ENCODE data around the gene TTC3. TPM values are rescaled to one million over a fixed set of nuclear protein-coding genes. Genes with fewer than 3 reads are reported as not detected.
A peak's percentile ranks its signal among the peaks of the same experiment; 100 is the strongest.

The TTC3 gene
- total RNA-seq, 1 experiment from 2014 or later, result 32.2 TPM

DNA sequence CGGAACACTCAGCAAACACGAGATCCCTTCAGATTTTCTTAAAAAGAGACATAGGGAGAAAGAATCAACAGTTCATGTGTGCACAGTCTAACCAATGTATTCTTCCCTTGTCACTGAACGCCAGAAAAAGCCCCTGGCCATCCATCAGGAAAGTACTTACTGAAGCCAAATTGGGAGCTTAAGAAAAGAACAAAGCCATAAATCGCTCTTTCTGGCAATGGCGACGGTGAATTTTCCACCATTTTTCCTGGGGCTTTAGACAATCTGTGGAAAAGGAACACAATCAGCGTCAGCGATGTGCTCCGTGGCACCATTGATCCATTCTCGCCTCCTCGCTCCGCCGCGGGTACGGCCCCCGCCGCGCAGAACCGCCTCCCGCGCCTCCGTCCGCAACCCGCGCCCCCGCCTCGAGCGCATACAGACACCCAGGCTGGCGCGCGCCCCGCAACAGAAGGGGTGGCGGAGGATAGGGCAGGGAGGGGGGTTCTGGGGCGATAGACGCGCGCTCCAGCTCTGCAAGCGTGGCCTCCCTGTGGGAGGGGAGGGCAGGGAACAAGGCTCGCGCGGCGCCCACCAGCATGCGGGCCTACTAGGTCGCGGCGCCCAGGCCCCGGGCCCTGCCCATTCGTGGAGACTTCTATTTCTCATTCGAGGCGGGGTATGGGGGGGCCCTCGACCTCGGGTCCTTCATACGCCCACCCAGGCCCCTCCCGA, 623 bp upstream of the TTC3 start:
- peak; percentile 80 for DNase-seq
- peak overlapping the region; percentile 85 for H3K4me3 ChIP-seq (ENCODE audit: insufficient read depth, low read depth, low read length)

GRCh38 chr21:37073417-37074196, 553 bp downstream of the TTC3 start:
- Histone ChIP-seq H3K27me3 (ENCODE audit: control insufficient read depth, insufficient read depth, low read length) (peaks cover 28% of the 10 kb centered on the region), H3K4me3 (ENCODE audit: insufficient read depth, low read depth, low read length) (peak overlapping the region; percentile 85), H3K36me3 (replicated peaks; ENCODE audit: control insufficient read depth, insufficient read depth, low read length) (no peaks in the 10 kb centered on the region; the same call in 1 of the 2 replicates)
- no peak for DNase-seq

More for the DNA sequence above, 623 bp upstream of the TTC3 start:
- H3K27me3 ChIP-seq (ENCODE audit: control insufficient read depth, insufficient read depth, low read length), result peaks cover 28% of the 10 kb centered on the region
- H3K36me3 ChIP-seq (replicated peaks; ENCODE audit: control insufficient read depth, insufficient read depth, low read length), result no peaks in the 10 kb centered on the region; the same call in 1 of the 2 replicates

- Histone ChIP-seq H3K36me3 (replicated peaks; ENCODE audit: control insufficient read depth, insufficient read depth, low read length) (no peaks in the 10 kb centered on the region; the same call in 1 of the 2 replicates), H3K4me3 (ENCODE audit: insufficient read depth, low read depth, low read length) (peak overlapping the region; percentile 85), H3K27me3 (ENCODE audit: control insufficient read depth, insufficient read depth, low read length) (peaks cover 28% of the 10 kb centered on the region)
- peak; percentile 36 for DNase-seq
These were observed 1.1 kb downstream of the TTC3 start for GRCh38 chr21:37074197-37074510.

DNA sequence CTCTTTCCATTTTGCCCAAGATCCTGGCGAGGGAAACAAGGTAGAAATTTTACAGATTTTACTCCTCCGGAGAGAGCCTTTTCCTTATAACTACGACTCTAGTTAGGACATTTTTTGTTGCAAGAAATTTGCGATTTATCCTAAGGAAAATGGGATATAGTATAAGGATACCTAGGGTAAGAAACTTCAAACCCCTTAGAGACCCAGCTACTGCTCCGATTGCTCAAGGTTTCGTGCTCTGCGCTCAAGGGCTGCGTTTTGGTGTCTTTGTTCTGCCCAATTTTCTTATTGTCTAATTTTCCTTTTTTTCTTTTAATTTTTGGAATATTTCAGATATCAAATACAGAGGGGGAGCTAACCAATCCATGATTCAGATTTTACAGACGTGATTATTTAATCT, 1.5 kb downstream of the TTC3 start:
- H3K36me3 ChIP-seq (replicated peaks; ENCODE audit: control insufficient read depth, insufficient read depth, low read length), result no peaks in the 10 kb centered on the region
- H3K27me3 ChIP-seq (ENCODE audit: control insufficient read depth, insufficient read depth, low read length), result peaks cover 28% of the 10 kb centered on the region
- peak overlapping the region; percentile 85 for H3K4me3 ChIP-seq (ENCODE audit: insufficient read depth, low read depth, low read length)
- no peak for DNase-seq

DNA sequence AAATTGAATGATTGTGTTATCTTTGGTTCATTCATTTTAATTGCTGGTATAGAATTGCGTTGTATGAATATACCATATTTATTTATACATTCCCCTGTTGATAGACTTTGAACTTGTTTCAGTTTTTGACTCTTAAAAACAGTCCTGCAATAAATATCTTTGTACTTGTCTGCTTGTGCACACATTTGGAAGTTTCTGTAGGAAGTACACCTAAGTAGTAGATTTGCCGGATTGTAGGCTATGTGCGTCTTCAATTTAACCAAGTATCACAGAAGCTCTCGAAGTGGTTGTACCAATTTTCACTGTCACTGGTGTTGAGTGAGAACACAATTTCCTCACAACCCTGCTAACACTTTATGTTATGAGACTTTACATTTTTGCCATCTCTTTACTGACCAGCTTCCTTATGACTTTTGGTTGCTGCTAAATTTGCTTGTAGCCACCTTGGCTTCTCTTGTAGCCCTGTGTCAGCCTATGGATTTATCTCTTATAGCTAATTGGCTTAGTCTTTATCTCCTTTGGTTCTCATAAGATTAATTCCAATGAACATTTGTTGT, 2.2 kb downstream of the TTC3 start:
- no peak overlapping the region for H3K4me3 ChIP-seq (ENCODE audit: insufficient read depth, low read depth, low read length)
- no peaks in the 10 kb centered on the region for H3K36me3 ChIP-seq (replicated peaks; ENCODE audit: control insufficient read depth, insufficient read depth, low read length)
- no peak for DNase-seq
- H3K27me3 ChIP-seq (ENCODE audit: control insufficient read depth, insufficient read depth, low read length), result peaks cover 28% of the 10 kb centered on the region

DNA sequence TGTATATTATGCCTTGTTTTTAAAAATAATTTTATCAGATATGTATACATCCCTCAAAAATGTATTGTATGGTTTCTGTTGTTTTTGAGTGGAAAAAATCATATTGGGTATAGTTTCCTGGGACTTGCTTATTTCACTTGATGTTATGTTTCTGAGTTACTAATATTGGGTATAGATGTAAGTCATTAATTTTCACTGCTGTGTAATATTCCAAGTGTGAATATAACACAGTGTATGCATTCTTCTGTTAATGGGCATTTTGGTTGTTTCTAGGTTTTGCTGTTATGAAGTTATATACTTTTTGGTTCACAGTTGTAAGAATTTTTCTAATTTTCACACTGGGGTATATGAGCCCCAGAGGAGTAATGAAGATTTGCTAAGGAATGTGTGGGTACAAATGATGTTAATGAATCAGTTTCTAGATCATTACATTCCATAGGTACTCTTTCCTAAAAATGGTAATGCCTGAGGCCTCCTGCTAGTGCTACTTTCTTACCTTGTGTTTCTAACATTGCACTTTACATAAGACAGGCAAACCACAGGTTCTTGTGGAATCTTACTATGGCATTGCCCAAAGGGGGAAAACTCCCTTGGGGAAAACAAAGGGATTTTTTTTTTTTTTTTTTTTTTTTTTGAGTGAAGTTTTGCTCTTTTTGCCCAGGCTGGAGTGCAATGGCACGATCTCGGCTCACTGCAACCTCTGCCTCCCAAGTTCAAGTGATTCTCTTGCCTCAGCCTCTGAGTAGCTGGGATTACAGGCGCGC, 3.2 kb downstream of the TTC3 start:
- Histone ChIP-seq H3K27me3 (ENCODE audit: control insufficient read depth, insufficient read depth, low read length) (peaks cover 28% of the 10 kb centered on the region), H3K4me3 (ENCODE audit: insufficient read depth, low read depth, low read length) (no peak overlapping the region), H3K36me3 (replicated peaks; ENCODE audit: control insufficient read depth, insufficient read depth, low read length) (no peaks in the 10 kb centered on the region)
- no peak for DNase-seq

DNA sequence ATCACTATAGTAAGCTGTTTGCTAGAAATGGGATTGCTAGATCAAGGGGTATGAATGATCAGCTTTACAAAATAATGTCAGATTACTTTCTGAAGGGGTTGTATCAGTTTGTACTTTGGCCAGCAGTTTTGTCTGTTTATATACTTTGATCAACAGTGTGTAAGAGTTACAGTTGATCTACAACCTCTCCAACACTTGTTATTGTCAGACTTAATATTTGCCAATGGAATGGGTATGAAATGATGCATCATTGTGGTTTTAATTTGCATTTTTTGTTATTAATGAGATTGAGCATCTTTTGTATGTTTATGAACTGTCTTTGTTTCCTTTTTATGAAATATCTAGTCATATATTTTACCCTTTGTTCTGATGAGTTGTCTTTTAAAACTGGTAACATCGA, 4.3 kb downstream of the TTC3 start:
- Histone ChIP-seq H3K36me3 (replicated peaks; ENCODE audit: control insufficient read depth, insufficient read depth, low read length) (no peaks in the 10 kb centered on the region), H3K27me3 (ENCODE audit: control insufficient read depth, insufficient read depth, low read length) (peaks cover 23% of the 10 kb centered on the region), H3K4me3 (ENCODE audit: insufficient read depth, low read depth, low read length) (no peak overlapping the region)
- no peak for DNase-seq

- Histone ChIP-seq H3K4me3 (ENCODE audit: insufficient read depth, low read depth, low read length) (no peak overlapping the region), H3K36me3 (replicated peaks; ENCODE audit: control insufficient read depth, insufficient read depth, low read length) (no peaks in the 10 kb centered on the region), H3K27me3 (ENCODE audit: control insufficient read depth, insufficient read depth, low read length) (peaks cover 12% of the 10 kb centered on the region)
- DNase-seq, result no peak
These were observed 6.3 kb downstream of the TTC3 start for GRCh38 chr21:37079211-37079824.

DNA sequence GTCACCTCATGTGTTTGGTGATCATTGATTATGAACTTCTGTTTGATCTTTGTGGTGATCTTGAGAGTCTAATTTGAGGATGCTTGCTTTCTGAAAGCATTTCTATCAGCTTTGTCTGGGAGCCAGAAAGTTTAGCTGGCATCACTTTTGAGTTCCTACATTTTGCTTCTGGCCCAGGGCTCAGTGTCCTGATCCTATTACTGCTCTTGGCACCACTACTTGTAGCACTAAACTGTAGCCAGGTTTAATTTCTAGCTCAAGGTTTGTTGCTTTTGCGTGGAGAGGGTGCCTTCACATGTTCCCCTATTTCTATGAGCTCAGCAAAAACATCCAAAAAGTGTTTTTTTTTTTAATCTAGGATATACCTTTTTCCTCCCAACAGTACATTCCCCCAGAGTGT, 9.3 kb downstream of the TTC3 start:
- no peak overlapping the region for H3K4me3 ChIP-seq (ENCODE audit: insufficient read depth, low read depth, low read length)
- no peaks in the 10 kb centered on the region for H3K27me3 ChIP-seq (ENCODE audit: control insufficient read depth, insufficient read depth, low read length)
- no peaks in the 10 kb centered on the region for H3K36me3 ChIP-seq (replicated peaks; ENCODE audit: control insufficient read depth, insufficient read depth, low read length)
- DNase-seq, result no peak

GRCh38 chr21:37082856-37083528, 9.9 kb downstream of the TTC3 start:
- Histone ChIP-seq H3K4me3 (ENCODE audit: insufficient read depth, low read depth, low read length) (no peak overlapping the region), H3K27me3 (ENCODE audit: control insufficient read depth, insufficient read depth, low read length) (no peaks in the 10 kb centered on the region), H3K36me3 (replicated peaks; ENCODE audit: control insufficient read depth, insufficient read depth, low read length) (no peaks in the 10 kb centered on the region)
- DNase-seq, result no peak

- H3K27me3 ChIP-seq (ENCODE audit: control insufficient read depth, insufficient read depth, low read length), result no peaks in the 10 kb centered on the region
- no peak overlapping the region for H3K4me3 ChIP-seq (ENCODE audit: insufficient read depth, low read depth, low read length)
- no peak for DNase-seq
- H3K36me3 ChIP-seq (replicated peaks; ENCODE audit: control insufficient read depth, insufficient read depth, low read length), result no peaks in the 10 kb centered on the region
These were observed 12.7 kb downstream of the TTC3 start for GRCh38 chr21:37085726-37086125.

- DNase-seq, result no peak
- H3K4me3 ChIP-seq (ENCODE audit: insufficient read depth, low read depth, low read length), result no peak overlapping the region
- H3K36me3 ChIP-seq (replicated peaks; ENCODE audit: control insufficient read depth, insufficient read depth, low read length), result no peaks in the 10 kb centered on the region
- no peaks in the 10 kb centered on the region for H3K27me3 ChIP-seq (ENCODE audit: control insufficient read depth, insufficient read depth, low read length)
These were observed 14.1 kb downstream of the TTC3 start for GRCh38 chr21:37087188-37087587.

GRCh38 chr21:37088186-37088735, 15.2 kb downstream of the TTC3 start:
- Histone ChIP-seq H3K27me3 (ENCODE audit: control insufficient read depth, insufficient read depth, low read length) (no peaks in the 10 kb centered on the region), H3K36me3 (replicated peaks; ENCODE audit: control insufficient read depth, insufficient read depth, low read length) (no peaks in the 10 kb centered on the region), H3K4me3 (ENCODE audit: insufficient read depth, low read depth, low read length) (no peak overlapping the region)
- DNase-seq, result no peak
